Duodenal mucosa (tissue), 2 donors: ENCODE data around the gene MEF2C.

Source experiments
- H3K27ac ChIP-seq: one replicate; pipeline ENCODE4 v1.7.0; 2013; ENCODE audit warnings: low read depth, low read length
- H3K27me3 ChIP-seq, 2 donors: one replicate each; pipeline ENCODE4 v1.7.0; 2013; ENCODE audit warnings: low read length in 2 of 2, control low read depth in 1 of 2; ENCODE audit not compliant: insufficient read depth in 2 of 2, control insufficient read depth in 1 of 2
- H3K36me3 ChIP-seq, 2 donors: one replicate each; pipeline ENCODE4 v1.7.0; 2013; ENCODE audit warnings: low read length in 2 of 2, control low read depth in 1 of 2; ENCODE audit not compliant: insufficient read depth in 2 of 2, control insufficient read depth in 1 of 2
- H3K4me1 ChIP-seq, 2 donors: one replicate each; pipeline ENCODE4 v1.7.0; 2013; ENCODE audit warnings: low read length in 2 of 2, control low read depth in 1 of 2; ENCODE audit not compliant: insufficient read depth in 2 of 2, control insufficient read depth in 1 of 2
- H3K4me3 ChIP-seq, 2 donors: one replicate each; pipeline ENCODE4 v1.7.0; 2013; ENCODE audit warnings: low read length in 2 of 2, low read depth in 1 of 2
- H3K9ac ChIP-seq, 2 donors: one replicate each; pipeline ENCODE4 v1.7.0; 2013; ENCODE audit warnings: low read length in 2 of 2, low read depth in 1 of 2
- H3K9me3 ChIP-seq, 2 donors: one replicate each; pipeline ENCODE4 v1.7.0; 2013; ENCODE audit warnings: low read length in 2 of 2, control low read depth in 1 of 2; ENCODE audit not compliant: control insufficient read depth in 1 of 2

The MEF2C gene

GRCh38 chr5:88880201-88880600, 2.8 kb downstream of the MEF2C start:
- peak overlapping the region in 1 of 2 donors; percentile 5 for H3K9ac ChIP-seq
- H3K36me3 ChIP-seq = no peaks in the 10 kb centered on the region
- H3K27ac ChIP-seq = no peak overlapping the region
- H3K27me3 ChIP-seq = peaks cover 5 to 10% of the 10 kb centered on the region in 2 donors
- H3K4me3 ChIP-seq = peak overlapping the region in 1 of 2 donors; percentile 30
- H3K4me1 ChIP-seq = peaks cover 0 to 9% of the 10 kb centered on the region in 2 donors
- no peaks in the 10 kb centered on the region for H3K9me3 ChIP-seq

DNA sequence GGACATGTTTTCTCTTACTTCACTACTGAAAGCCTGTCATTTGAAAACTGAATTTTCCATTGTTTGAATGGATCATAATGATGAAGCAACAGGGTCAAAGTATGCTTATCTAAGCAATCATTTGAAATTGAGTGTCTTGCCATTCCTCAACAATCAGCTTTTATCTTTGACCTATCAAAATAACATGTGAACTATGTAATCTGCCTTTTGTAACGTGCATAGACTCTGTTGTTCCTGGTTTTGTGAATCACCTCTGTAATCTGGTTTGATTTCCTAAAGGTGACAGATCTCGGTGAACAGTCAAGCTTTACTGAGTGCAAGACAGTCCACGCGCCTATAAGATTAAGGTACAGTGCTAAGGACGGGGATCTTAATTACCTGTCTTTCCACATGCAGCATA, 3.3 kb downstream of the MEF2C start:
- peak overlapping the region; percentile 22 for H3K27ac ChIP-seq
- peaks cover 0 to 8% of the 10 kb centered on the region in 2 donors for H3K4me1 ChIP-seq
- H3K36me3 ChIP-seq = no peaks in the 10 kb centered on the region
- H3K9ac ChIP-seq = peak overlapping the region in 1 of 2 donors; percentile 5
- peak overlapping the region; percentile 30 to 37 for H3K4me3 ChIP-seq
- peaks cover 5 to 6% of the 10 kb centered on the region in 2 donors for H3K27me3 ChIP-seq
- H3K9me3 ChIP-seq = no peaks in the 10 kb centered on the region

GRCh38 chr5:88878976-88879375, 4.0 kb downstream of the MEF2C start:
- no peaks in the 10 kb centered on the region for H3K36me3 ChIP-seq
- no peak overlapping the region for H3K4me3 ChIP-seq
- no peak overlapping the region for H3K27ac ChIP-seq
- peaks cover 5 to 6% of the 10 kb centered on the region in 2 donors for H3K27me3 ChIP-seq
- H3K4me1 ChIP-seq = peaks cover 0 to 3% of the 10 kb centered on the region in 2 donors
- no peaks in the 10 kb centered on the region for H3K9me3 ChIP-seq
- H3K9ac ChIP-seq = no peak overlapping the region

DNA sequence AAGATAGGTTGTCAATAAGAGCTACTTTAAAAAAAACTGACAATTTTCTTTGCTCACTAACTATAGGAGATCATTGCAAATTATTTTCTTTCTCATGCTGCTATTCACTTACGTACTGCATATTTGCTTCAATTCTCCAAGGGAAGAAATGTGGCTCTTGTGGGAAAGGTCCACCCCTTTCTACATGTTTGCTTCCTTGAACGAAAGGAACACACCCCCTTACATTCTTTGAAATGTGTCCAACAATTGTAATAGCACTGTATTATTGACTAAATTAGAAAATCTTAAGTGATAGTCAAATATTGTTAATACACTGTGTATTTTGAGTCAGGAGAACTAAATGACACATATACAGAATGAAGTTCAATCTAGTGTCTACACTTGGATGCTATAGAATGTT, 5.2 kb downstream of the MEF2C start:
- Histone ChIP-seq H3K9me3 (no peaks in the 10 kb centered on the region), H3K36me3 (no peaks in the 10 kb centered on the region), H3K4me3 (no peak overlapping the region), H3K4me1 (peaks cover 0 to 3% of the 10 kb centered on the region in 2 donors), H3K9ac (no peak overlapping the region), H3K27ac (no peak overlapping the region), H3K27me3 (peaks cover 5 to 6% of the 10 kb centered on the region in 2 donors)

- H3K27ac ChIP-seq = no peak overlapping the region
- no peaks in the 10 kb centered on the region for H3K27me3 ChIP-seq
- H3K9me3 ChIP-seq = no peaks in the 10 kb centered on the region
- peaks cover 0 to 3% of the 10 kb centered on the region in 2 donors for H3K4me1 ChIP-seq
- no peak overlapping the region for H3K4me3 ChIP-seq
- H3K36me3 ChIP-seq = no peaks in the 10 kb centered on the region
- no peak overlapping the region for H3K9ac ChIP-seq
Measured at GRCh38 chr5:88876714-88877113, 6.3 kb downstream of the MEF2C start.

GRCh38 chr5:88875341-88876234, 7.4 kb downstream of the MEF2C start:
- H3K4me1 ChIP-seq = peaks cover 0 to 3% of the 10 kb centered on the region in 2 donors
- H3K9me3 ChIP-seq = no peaks in the 10 kb centered on the region
- H3K36me3 ChIP-seq = no peaks in the 10 kb centered on the region
- no peak overlapping the region for H3K4me3 ChIP-seq
- H3K27ac ChIP-seq = no peak overlapping the region
- H3K9ac ChIP-seq = no peak overlapping the region
- no peaks in the 10 kb centered on the region for H3K27me3 ChIP-seq

DNA sequence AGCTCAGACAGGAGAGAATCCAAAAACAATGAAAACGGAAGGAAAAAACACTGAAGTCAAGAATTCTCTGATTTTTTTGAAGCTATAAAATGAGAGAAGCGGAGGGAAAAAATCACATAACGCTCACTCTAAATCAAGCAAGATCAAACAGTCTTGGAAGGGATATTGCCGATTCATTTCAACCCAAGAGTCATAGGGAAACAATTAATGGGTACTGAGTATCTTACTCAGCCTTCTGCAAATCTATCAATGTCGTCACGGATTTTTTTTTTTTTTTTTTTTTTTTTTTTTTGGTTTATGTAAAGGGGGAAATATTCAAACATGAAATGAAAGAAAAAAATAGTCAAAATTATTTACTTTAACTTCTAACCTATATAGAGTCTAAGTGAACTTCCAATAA, 9.5 kb downstream of the MEF2C start:
- peaks cover 0 to 3% of the 10 kb centered on the region in 2 donors for H3K4me1 ChIP-seq
- H3K27ac ChIP-seq = no peak overlapping the region
- H3K36me3 ChIP-seq = no peaks in the 10 kb centered on the region
- H3K27me3 ChIP-seq = no peaks in the 10 kb centered on the region
- no peak overlapping the region for H3K4me3 ChIP-seq
- H3K9ac ChIP-seq = no peak overlapping the region
- no peaks in the 10 kb centered on the region for H3K9me3 ChIP-seq

GRCh38 chr5:88872971-88873370, 10.0 kb downstream of the MEF2C start:
- H3K27me3 ChIP-seq = no peaks in the 10 kb centered on the region
- H3K4me1 ChIP-seq = peaks cover 0 to 3% of the 10 kb centered on the region in 2 donors
- no peak overlapping the region for H3K9ac ChIP-seq
- H3K27ac ChIP-seq = no peak overlapping the region
- H3K4me3 ChIP-seq = no peak overlapping the region
- H3K36me3 ChIP-seq = no peaks in the 10 kb centered on the region
- H3K9me3 ChIP-seq = no peaks in the 10 kb centered on the region

GRCh38 chr5:88870285-88870684, 12.7 kb downstream of the MEF2C start:
- Histone ChIP-seq H3K27ac (no peak overlapping the region), H3K9me3 (no peaks in the 10 kb centered on the region), H3K4me1 (no peaks in the 10 kb centered on the region), H3K9ac (no peak overlapping the region), H3K27me3 (no peaks in the 10 kb centered on the region), H3K36me3 (no peaks in the 10 kb centered on the region), H3K4me3 (no peak overlapping the region)

DNA sequence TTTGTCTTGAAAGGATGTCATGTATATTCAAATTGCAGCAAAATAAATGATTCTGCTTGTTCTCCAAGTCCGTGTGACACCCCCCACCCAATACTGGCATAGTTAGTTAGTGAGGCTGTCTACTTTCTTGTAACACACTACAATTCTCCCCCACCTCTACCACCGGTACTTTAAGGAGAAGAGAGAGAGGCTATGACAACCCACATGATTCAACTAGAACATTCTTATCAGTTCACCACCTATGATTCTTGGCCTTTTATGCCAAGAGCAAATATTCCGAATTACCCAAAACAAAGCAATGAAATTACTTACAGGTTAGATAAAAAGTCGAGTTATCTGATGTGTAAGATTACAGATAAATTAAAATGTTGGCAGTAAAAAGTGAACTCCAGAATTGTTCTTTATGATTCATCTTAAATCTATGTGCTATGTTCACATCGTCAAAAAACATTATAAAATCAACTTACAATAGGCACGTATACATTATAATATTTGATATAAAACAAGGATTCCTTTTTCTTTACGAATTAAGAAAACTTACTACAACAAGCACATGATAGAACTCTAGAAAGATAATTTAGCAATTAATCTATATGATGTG, 14.4 kb downstream of the MEF2C start:
- H3K9ac ChIP-seq = no peak overlapping the region
- no peak overlapping the region for H3K27ac ChIP-seq
- no peaks in the 10 kb centered on the region for H3K9me3 ChIP-seq
- H3K4me3 ChIP-seq = no peak overlapping the region
- H3K27me3 ChIP-seq = no peaks in the 10 kb centered on the region
- H3K4me1 ChIP-seq = no peaks in the 10 kb centered on the region
- no peaks in the 10 kb centered on the region for H3K36me3 ChIP-seq
